ENCODE data around the gene FKBP5. TPM values are rescaled to one million over a fixed set of nuclear protein-coding genes. Genes with fewer than 3 reads are reported as not detected.
A peak's percentile ranks its signal among the peaks of the same experiment; 100 is the strongest.
"Not testable (repeated sequence)": the region's sequence is repeated elsewhere in the genome, so short reads cannot be mapped to it uniquely, and the experiment has no call there.

The FKBP5 gene
- total and polyA plus RNA-seq, 5 experiments from 2014 or later = 75.4 to 297 (median 108) TPM

DNA sequence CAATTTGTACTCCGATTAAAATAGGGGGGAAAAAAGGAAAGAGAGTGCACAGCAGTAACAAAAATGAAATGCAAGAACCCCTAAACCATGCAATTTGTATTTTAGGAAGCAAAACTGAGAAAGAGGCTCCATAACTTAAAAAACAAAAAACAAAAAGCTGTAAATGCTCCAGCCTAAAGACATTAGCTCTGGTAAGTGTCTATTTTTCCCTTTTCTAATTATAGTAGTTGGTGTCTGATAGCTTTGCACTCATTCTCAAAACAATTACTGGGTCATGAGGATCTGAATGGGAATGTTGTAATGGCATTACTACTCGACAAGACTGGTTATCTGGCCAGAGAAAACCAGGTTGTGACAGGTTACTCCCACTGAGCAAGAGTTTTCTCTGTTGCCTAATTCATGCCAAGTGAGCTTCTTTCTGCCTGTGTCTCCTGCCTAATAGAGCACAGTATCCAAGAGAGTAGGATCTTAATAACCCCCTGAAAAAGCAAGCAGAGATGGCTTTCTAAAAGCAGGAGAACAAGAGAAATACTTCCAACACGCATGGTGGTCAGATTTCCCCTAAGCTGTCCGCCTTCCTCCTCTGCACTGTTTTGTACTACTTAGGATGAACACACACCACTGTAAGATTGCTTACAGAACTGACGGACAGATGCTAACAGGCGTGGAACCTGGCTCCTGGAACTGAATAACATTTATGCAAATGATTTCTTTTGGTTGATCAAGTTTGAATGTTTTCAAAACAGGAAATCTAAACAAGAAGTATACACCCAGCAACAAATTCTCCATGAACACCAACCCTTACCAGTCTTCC is 86.4 kb downstream of the FKBP5 start:
- peak in 3 of 10 donors; percentile 38 to 45 (median 41) for DNase-seq
- Mint-ChIP-seq H3K27ac (peak overlapping the region; percentile 87 to 100 (median 94)), H3K27me3 (no peaks in the 10 kb centered on the region), H3K4me1 (peaks cover 28 to 79% (median 73%) of the 10 kb centered on the region in 4 donors), H3K9me3 (no peaks in the 10 kb centered on the region), H3K4me3 (peak overlapping the region; percentile 76 to 98 (median 82)), H3K36me3 (peaks cover 5 to 23% (median 16%) of the 10 kb centered on the region in 3 donors)
- POLR2A ChIA-PET = interaction anchor here (0.7 to 12.5 kb wide), 23 partner anchors 8 to 301 kb away, joined by 3 to 242 read pairs (median 5); partner anchors contain the start of genes ARMC12 and RPL10A
- no peak for ATAC-seq

DNA sequence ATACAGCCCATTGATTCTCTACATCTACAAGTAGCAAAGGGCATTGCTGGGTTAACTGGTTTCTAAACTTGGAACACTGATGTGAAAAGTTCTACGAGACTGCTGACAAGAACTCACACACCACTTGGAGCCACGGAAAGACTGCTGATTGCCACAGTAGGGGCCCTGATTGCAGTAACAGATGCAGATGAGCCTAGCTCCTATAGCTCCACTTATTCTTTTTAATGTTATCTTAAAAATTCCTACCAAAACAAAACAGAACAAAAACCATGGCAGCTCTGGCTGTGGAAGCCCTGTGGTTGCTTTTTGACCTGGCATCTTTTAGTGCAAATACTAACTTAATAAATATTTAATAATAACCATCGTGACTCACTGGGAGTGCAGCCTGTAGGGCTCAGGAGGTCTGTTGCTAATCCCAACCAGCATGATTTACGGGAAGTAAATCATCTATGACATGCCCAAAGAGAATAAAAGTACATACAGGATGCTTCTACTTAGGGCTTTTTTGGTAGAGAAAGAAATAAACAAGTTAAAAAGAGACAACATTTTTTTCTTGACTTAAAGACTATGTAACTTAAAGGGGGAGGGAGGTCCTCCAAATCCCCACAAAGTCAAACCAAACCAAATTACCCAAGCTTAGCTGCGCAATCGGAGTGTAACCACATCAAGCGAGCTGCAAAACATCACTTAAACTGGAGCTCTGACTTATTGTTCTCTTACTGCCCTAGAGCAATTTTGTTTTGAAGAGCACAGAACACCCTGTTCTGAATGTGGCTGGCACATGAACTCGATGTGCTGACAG is 87.2 kb downstream of the FKBP5 start:
- Mint-ChIP-seq H3K9me3 (no peaks in the 10 kb centered on the region), H3K36me3 (peaks cover 5 to 30% (median 23%) of the 10 kb centered on the region in 3 donors), H3K27ac (peak overlapping the region; percentile 87 to 100 (median 94)), H3K4me1 (peaks cover 33 to 85% (median 77%) of the 10 kb centered on the region in 4 donors), H3K4me3 (peak overlapping the region; percentile 76 to 98 (median 82)), H3K27me3 (no peaks in the 10 kb centered on the region)
- ATAC-seq (peak; percentile 81 to 88), DNase-seq (peak; percentile 30 to 96 (median 82))
- POLR2A ChIA-PET = interaction anchor here (1.0 to 12.5 kb wide), 20 partner anchors 9 to 300 kb away, joined by 3 to 242 read pairs (median 5); partner anchors contain the start of genes ARMC12 and RPL10A

DNA sequence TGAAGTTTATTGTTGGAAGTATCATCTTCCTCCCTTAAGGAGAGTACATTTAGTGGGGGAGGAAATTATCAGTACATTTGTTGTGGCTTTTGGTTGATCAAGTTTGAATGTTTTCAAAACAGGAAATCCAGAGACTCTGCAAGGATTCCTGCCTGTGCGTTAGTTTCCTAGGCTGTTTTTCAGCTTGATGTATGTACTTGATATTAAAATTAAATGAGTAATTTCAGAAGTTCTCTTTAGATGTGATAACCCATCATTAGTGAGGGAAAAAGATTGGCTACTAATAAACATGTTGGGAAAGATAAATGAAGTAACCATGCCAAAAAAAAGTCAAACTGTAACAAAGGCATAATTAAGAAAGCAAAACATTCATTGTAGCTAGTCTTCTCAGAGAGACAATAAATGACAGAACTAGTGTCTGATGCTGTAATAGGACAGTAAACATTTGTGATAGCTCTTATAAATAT is 88.0 kb downstream of the FKBP5 start:
- peak overlapping the region; percentile 76 to 98 (median 82) for H3K4me3 Mint-ChIP-seq
- POLR2A ChIA-PET = interaction anchor here (0.7 to 12.5 kb wide), 14 partner anchors 10 to 854 kb away, joined by 3 to 242 read pairs (median 6); partner anchors contain the start of gene RPL10A
- H3K36me3 Mint-ChIP-seq = peaks cover 1 to 33% (median 24%) of the 10 kb centered on the region in 3 donors
- ATAC-seq (peak in 1 of 2 donors; percentile 3), DNase-seq (peak in 3 of 10 donors; percentile 50 to 65 (median 57))
- no peaks in the 10 kb centered on the region for H3K9me3 Mint-ChIP-seq
- H3K27ac Mint-ChIP-seq = peak overlapping the region; percentile 87 to 100 (median 94)
- no peaks in the 10 kb centered on the region for H3K27me3 Mint-ChIP-seq
- H3K4me1 Mint-ChIP-seq = peaks cover 31 to 86% (median 79%) of the 10 kb centered on the region in 4 donors

DNA sequence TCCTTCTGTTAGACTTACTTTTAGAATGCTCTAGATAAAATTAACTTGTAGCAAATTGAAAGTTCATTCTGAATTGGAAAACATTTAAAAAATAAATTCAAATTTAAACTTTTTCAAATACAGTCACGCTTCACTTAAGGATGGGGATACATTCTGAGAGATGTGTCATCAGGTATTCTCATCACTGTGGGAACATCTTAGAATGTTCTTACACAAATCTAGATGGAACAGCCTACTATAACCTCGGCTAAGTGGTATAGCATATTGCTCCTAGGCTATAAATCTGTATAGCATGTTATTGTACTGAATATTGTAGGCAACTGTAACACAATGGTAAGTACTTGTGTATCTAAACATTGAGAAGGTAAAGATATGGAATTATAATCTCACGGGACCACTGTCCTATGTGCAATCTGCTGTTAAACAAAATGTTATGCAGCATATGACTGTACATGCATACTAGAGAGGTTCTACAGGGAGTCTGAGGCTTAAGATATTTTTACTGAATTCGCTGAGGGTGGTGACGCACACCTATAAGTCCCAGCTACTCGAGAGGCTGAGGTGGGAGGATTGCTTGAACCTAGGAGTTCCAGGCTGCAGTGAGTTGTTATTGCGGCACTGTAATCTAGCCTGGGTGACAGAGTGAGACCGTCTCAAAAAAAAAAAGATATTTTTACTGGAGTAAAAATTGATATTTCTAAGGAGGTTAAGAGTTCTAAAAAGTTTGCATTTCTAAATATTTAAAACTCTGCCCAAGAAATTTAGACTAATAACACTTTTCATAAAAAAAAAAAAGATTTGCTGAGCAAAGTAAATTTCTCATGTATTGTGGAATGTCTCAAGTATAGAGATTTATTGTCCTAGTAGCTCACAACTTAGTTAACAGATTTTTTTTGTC is 88.7 kb downstream of the FKBP5 start:
- H3K36me3 Mint-ChIP-seq = peaks cover 0 to 34% (median 23%) of the 10 kb centered on the region in 3 donors
- H3K4me3 Mint-ChIP-seq = peak overlapping the region; percentile 76 to 98 (median 82)
- no peaks in the 10 kb centered on the region for H3K9me3 Mint-ChIP-seq
- H3K4me1 Mint-ChIP-seq = peaks cover 29 to 87% (median 80%) of the 10 kb centered on the region in 4 donors
- H3K27ac Mint-ChIP-seq = peak overlapping the region; percentile 87 to 100 (median 94)
- POLR2A ChIA-PET = interaction anchor here (0.7 to 12.5 kb wide), 13 partner anchors 9 to 855 kb away, joined by 3 to 242 read pairs (median 9); partner anchors contain the start of gene RPL10A
- DNase-seq (peak in 3 of 10 donors; percentile 33 to 47 (median 44)), ATAC-seq (peak in 1 of 2 donors; percentile 12)
- H3K27me3 Mint-ChIP-seq = no peaks in the 10 kb centered on the region

DNA sequence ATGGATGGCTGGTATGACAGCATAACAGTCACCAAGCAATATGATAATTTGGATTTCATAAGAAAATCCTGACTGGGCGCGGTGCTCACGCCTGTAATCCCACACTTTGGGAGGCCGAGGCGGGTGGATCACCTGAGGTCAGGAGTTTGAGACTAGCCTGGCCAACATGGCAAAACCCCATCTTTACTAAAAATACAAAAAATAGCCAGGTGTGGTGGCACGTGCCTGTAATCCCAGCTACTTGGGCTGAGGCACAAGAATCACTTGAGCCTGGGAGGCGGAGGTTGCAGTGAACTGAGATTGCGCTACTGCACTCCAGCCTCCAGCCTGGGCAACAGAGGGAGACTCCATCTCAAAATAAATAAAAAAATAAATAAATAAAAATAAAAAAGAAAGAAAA is 90.1 kb downstream of the FKBP5 start:
- POLR2A ChIA-PET = interaction anchor here (1.1 to 12.5 kb wide), 10 partner anchors 8 to 133 kb away, joined by 3 to 230 read pairs (median 6); no protein-coding TSS in a partner anchor
- not testable (repeated sequence) for DNase-seq, H3K9me3 Mint-ChIP-seq, ATAC-seq, H3K27me3 Mint-ChIP-seq
- H3K4me1 Mint-ChIP-seq = peaks cover 34 to 90% (median 83%) of the 10 kb centered on the region in 4 donors
- H3K36me3 Mint-ChIP-seq = peaks cover 8 to 41% (median 31%) of the 10 kb centered on the region in 3 donors
- H3K27ac Mint-ChIP-seq = peak overlapping the region; percentile 85 to 96 (median 93)
- peak overlapping the region in 1 of 10 donors; percentile 76 for H3K4me3 Mint-ChIP-seq

DNA sequence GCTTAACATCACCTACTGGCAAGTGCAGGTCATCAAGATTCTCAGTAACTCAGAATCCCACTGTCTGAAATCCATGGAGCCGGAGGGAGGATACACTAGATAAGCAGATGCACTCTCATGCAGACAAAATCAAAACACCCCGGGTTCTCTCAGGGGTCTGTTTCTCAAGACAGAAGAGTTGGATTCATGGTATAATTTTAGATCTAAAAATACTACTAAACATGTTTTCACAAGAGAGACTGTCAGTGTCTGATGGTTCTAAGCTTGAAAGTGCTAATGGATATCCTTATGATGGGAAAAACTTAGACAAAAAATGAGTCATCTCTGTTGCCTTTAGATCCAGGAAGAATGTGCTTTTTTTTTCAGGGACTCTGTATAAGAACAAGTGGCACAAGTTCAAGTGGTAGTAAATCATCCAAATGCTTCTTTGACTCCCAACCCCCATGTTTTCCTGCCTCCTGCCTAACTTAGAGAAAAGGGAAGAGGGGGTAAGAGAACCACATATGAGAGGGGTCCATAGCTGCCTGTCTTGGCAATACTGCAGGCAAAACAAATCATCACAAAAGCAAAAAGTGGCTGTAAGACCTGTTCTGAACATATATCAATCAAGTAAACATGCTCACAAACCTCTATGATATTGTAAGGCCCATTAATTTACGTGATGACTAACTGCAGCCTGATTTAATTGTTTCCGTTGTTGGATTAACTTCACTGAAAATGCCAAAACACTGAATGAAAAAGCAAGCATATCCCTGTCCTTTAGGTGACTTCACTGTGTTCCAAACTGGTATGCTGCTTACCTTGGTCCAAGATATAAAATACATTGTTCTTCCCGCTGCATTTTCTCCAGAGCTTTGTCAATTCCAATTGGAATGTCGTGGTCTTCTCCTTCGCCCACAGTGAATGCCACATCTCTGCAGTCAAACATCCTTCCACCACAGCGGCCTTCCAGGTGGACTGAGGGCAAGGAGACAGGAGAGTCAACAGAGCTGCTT is 92.0 kb downstream of the FKBP5 start:
- peaks cover 32 to 92% (median 86%) of the 10 kb centered on the region in 4 donors for H3K4me1 Mint-ChIP-seq
- POLR2A ChIA-PET = interaction anchor here (0.6 to 12.5 kb wide), 9 partner anchors 6 to 295 kb away, joined by 3 to 230 read pairs (median 5); no protein-coding TSS in a partner anchor
- peak overlapping the region in 8 of 10 donors; percentile 12 to 76 (median 60) for H3K4me3 Mint-ChIP-seq
- H3K27me3 Mint-ChIP-seq = no peaks in the 10 kb centered on the region
- no peak for DNase-seq
- no peaks in the 10 kb centered on the region for H3K9me3 Mint-ChIP-seq
- peak overlapping the region; percentile 85 to 96 (median 94) for H3K27ac Mint-ChIP-seq
- peaks cover 15 to 60% (median 45%) of the 10 kb centered on the region in 3 donors for H3K36me3 Mint-ChIP-seq
- no peak for ATAC-seq

DNA sequence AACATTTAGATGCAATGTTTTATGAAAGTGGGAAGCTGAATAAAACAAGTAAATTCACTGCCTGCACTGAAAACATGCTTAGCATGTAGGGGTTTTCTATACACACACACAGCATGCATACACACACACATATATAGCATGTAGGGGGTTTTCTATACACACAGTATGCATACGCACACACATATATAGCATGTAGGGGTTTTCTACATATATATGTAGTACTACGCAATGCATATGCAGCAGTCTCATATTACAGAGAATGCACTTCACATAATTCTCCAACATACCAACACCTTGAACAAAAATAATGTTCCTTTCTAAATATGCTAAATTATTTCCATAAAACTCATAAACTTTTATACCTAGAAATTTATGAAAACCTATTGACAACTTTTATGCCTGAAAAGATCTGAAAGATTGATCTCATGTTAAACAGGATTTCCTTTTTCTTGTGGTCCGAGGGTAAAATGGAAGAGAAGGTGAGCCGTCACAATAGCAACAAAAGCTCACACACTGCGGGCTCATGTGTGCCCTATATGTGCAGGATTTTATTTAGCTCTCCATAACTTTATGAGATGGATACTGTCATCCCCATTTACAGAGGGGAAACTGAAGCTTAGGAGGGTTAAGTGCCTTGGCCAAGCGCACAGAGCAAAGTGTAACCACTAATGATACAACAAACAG is 94.1 kb downstream of the FKBP5 start:
- peaks cover 28 to 92% (median 88%) of the 10 kb centered on the region in 4 donors for H3K4me1 Mint-ChIP-seq
- H3K4me3 Mint-ChIP-seq = peak overlapping the region; percentile 31 to 78 (median 70)
- peak in 2 of 10 donors; percentile 49 to 52 for DNase-seq
- POLR2A ChIA-PET = interaction anchor here (0.6 to 9.5 kb wide), 8 partner anchors 8 to 137 kb away, joined by 3 to 230 read pairs (median 6); no protein-coding TSS in a partner anchor
- H3K27ac Mint-ChIP-seq = peak overlapping the region; percentile 85 to 96 (median 93)
- ATAC-seq = peak; percentile 65 to 69
- no peaks in the 10 kb centered on the region for H3K9me3 Mint-ChIP-seq
- peaks cover 15 to 81% (median 58%) of the 10 kb centered on the region in 3 donors for H3K36me3 Mint-ChIP-seq
- H3K27me3 Mint-ChIP-seq = no peaks in the 10 kb centered on the region

DNA sequence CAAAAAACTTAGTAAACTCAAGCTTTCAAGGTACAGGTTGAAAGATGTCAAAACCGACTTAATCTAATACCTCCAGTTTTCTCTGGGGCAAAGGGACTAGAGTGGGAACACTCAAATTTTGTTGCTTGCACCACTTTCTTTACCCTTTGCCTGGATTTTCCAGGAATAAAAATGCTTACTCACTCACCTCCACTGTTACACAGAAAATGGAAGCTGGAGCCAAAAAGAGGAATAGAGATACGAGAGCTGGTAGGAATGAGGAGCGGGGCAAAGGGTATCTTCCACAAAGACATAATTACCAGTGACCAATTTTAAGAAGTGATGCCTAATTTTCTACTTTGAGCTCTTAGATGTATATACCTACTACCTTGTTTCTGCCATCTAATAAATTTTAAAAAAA is 96.5 kb downstream of the FKBP5 start:
- ATAC-seq = no peak
- POLR2A ChIA-PET = interaction anchor here (1.1 to 10.8 kb wide), 6 partner anchors 8 to 145 kb away, joined by 3 to 230 read pairs (median 6); partner anchors contain the start of gene ARMC12

DNA sequence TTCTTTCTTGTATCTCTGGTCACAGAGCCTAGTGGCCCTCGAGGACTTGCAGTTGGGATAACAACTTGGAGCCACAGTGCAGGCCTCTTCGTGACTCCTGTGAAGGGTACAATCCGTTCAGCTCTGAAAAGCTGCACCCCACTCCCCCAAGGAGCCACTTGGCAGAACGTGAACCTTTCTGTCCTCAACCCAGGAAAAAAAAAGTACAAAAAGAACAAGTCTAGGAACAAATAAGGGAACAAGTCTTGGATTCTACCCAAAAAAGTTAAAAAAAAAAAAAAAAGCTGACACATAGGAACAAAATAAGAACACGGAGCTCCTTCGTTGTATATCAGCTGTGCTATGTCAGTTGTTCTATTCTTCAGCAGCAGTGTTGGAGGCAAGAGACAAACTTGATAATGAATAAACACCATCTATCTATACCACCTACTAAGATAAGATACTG is 98.1 kb downstream of the FKBP5 start:
- ATAC-seq = no peak
- H3K4me3 Mint-ChIP-seq = peak overlapping the region in 9 of 10 donors; percentile 22 to 69 (median 44)

More for the DNA sequence above, 96.5 kb downstream of the FKBP5 start:
- no peak for DNase-seq
- Mint-ChIP-seq H3K9me3 (no peaks in the 10 kb centered on the region), H3K4me1 (peaks cover 26 to 95% (median 90%) of the 10 kb centered on the region in 4 donors), H3K27me3 (no peaks in the 10 kb centered on the region), H3K27ac (peak overlapping the region; percentile 13 to 96 (median 94)), H3K4me3 (peak overlapping the region in 6 of 10 donors; percentile 26 to 69 (median 60)), H3K36me3 (peaks cover 19 to 93% (median 69%) of the 10 kb centered on the region in 3 donors)

More for the DNA sequence above, 98.1 kb downstream of the FKBP5 start:
- H3K27ac Mint-ChIP-seq = peak overlapping the region; percentile 78 to 96 (median 94)
- POLR2A ChIA-PET = interaction anchor here (0.6 to 10.8 kb wide), 11 partner anchors 13 to 146 kb away, joined by 3 to 230 read pairs (median 5); partner anchors contain the start of gene ARMC12
- H3K27me3 Mint-ChIP-seq = no peaks in the 10 kb centered on the region
- H3K4me1 Mint-ChIP-seq = peaks cover 32 to 96% (median 91%) of the 10 kb centered on the region in 4 donors
- H3K9me3 Mint-ChIP-seq = no peaks in the 10 kb centered on the region
- H3K36me3 Mint-ChIP-seq = peaks cover 22 to 93% (median 69%) of the 10 kb centered on the region in 3 donors
- no peak for DNase-seq

All from naive thymus-derived CD8-positive, alpha-beta T cell (primary cell).